Left lung (tissue), 10 donors: ENCODE data around the gene ALK. TPM values are rescaled to one million over a fixed set of nuclear protein-coding genes. Genes with fewer than 3 reads are reported as not detected.

Source experiments
- ATAC-seq: fragments of 200-7000 bp; cut with Tn5 transposase; one replicate; pipeline ENCODE4 v1.9.1; 2020; ENCODE audit warnings: moderate library complexity
- DNase-seq, 4 donors: peaks; one replicate each; pipeline ENCODE4 v3.0.0-alpha.2; 2013 to 2020
- H3K27ac ChIP-seq, 2 donors: fragments of 200-600 bp; sonication (generic) in 1 of 2; one replicate each; pipeline versions ENCODE4 v1.5.0 to v1.8.0; 2020 to 2021
- H3K27me3 ChIP-seq, 2 donors: fragments of 200-600 bp; sonication (generic) in 1 of 2; one replicate each; pipeline versions ENCODE4 v1.5.0 to v1.8.0; 2020 to 2021
- H3K36me3 ChIP-seq, 2 donors: fragments of 200-600 bp; sonication (generic) in 1 of 2; one replicate each; pipeline versions ENCODE4 v1.5.0 to v1.8.0; 2020 to 2021
- H3K4me1 ChIP-seq, 2 donors: fragments of 200-600 bp; one replicate each; pipeline ENCODE4 v1.8.0; 2021
- H3K4me3 ChIP-seq, 2 donors: fragments of 200-600 bp; sonication (generic) in 1 of 2; one replicate each; pipeline versions ENCODE4 v1.5.0 to v1.8.0; 2020 to 2021; ENCODE audit warnings: mild to moderate bottlenecking in 1 of 2
- H3K9me3 ChIP-seq, 2 donors: fragments of 200-600 bp; sonication (generic) in 1 of 2; one replicate each; pipeline versions ENCODE4 v1.5.0 to v1.8.0; 2020 to 2021
- CTCF ChIP-seq, 2 donors: fragments of 200-600 bp; sonication (generic) in 1 of 2; IDR thresholded peaks; one replicate each; pipeline versions ENCODE4 v1.5.0 to v1.8.0; 2021; ENCODE audit warnings: antibody characterized with exemption in 2 of 2
- intact Hi-C, 2 donors: fragments of 100-400 bp; cut with DNase I; formaldehyde crosslinking; loops; one replicate each; pipeline versions ENCODE4 v1.11.2 to v1.14.2; 2022
- polyA plus RNA-seq, 6 donors: library from polyadenylated mRNA; unstranded; fragments of 120-200 nt; gene quantifications; one replicate each; pipeline ENCODE4 v1.2.1, GENCODE V29; 2013; ENCODE audit not compliant: insufficient read length in 6 of 6
- total RNA-seq, 2 donors: library from RNA; stranded (reverse); fragmentation: NEBNext Ultra II Directional; extraction: Animal tissue kit (Norgen Biotek cat#: 25700); gene quantifications; one replicate each; pipeline ENCODE4 v1.2.1, GENCODE V29; 2021
- donor health status: DM: no; HTN: yes; CAD: no.
- donor health status: DM: no; HTN: no; CAD: no.

The ALK gene
- total and polyA plus RNA-seq, 8 donors = 0.06 to 0.70 (median 0.12) TPM; not detected in 2

GRCh38 chr2:29743516-29743915 lies 177.9 kb downstream of the ALK start:
- DNase-seq (no peak), ATAC-seq (no peak)
- Histone ChIP-seq H3K4me1 (no peaks in the 10 kb centered on the region), H3K4me3 (no peak overlapping the region), H3K27me3 (no peaks in the 10 kb centered on the region), H3K9me3 (no peaks in the 10 kb centered on the region), H3K27ac (no peak overlapping the region), H3K36me3 (no peaks in the 10 kb centered on the region)
- TF ChIP-seq CTCF (IDR thresholded peaks at IDR 0.05) = no peak
- intact Hi-C loops = no loop called here

- ATAC-seq (peak; percentile 70), DNase-seq (no peak)
- H3K4me3 ChIP-seq = no peak overlapping the region
- no peaks in the 10 kb centered on the region for H3K9me3 ChIP-seq
- no peaks in the 10 kb centered on the region for H3K4me1 ChIP-seq
- TF ChIP-seq CTCF (IDR thresholded peaks at IDR 0.05) = no peak
- no peaks in the 10 kb centered on the region for H3K36me3 ChIP-seq
- intact Hi-C loops = no loop called here
- H3K27ac ChIP-seq = no peak overlapping the region
- H3K27me3 ChIP-seq = no peaks in the 10 kb centered on the region
These were observed 178.7 kb downstream of the ALK start for GRCh38 chr2:29742656-29743055.

GRCh38 chr2:29741132-29741531 lies 180.3 kb downstream of the ALK start:
- no peak for ATAC-seq
- TF ChIP-seq CTCF (IDR thresholded peaks at IDR 0.05) = no peak
- DNase-seq = no peak
- Histone ChIP-seq H3K27me3 (no peaks in the 10 kb centered on the region), H3K4me3 (no peak overlapping the region), H3K27ac (no peak overlapping the region), H3K9me3 (no peaks in the 10 kb centered on the region), H3K4me1 (no peaks in the 10 kb centered on the region), H3K36me3 (no peaks in the 10 kb centered on the region)
- intact Hi-C loops = no loop called here

GRCh38 chr2:29733965-29734364 lies 187.4 kb downstream of the ALK start:
- H3K4me1 ChIP-seq = no peaks in the 10 kb centered on the region
- DNase-seq (no peak), ATAC-seq (no peak)
- no peaks in the 10 kb centered on the region for H3K36me3 ChIP-seq
- intact Hi-C loops = no loop called here
- no peak for TF ChIP-seq CTCF (IDR thresholded peaks at IDR 0.05)
- no peaks in the 10 kb centered on the region for H3K9me3 ChIP-seq
- no peak overlapping the region for H3K27ac ChIP-seq
- no peaks in the 10 kb centered on the region for H3K27me3 ChIP-seq
- no peak overlapping the region for H3K4me3 ChIP-seq

- intact Hi-C loops = no loop called here
- Histone ChIP-seq H3K4me1 (no peaks in the 10 kb centered on the region), H3K9me3 (no peaks in the 10 kb centered on the region), H3K27me3 (no peaks in the 10 kb centered on the region), H3K4me3 (no peak overlapping the region), H3K27ac (no peak overlapping the region), H3K36me3 (no peaks in the 10 kb centered on the region)
- DNase-seq = no peak
- peak; percentile 41 for ATAC-seq
- TF ChIP-seq CTCF (IDR thresholded peaks at IDR 0.05) = no peak
These were observed 188.2 kb downstream of the ALK start for GRCh38 chr2:29733213-29733612.
